HEK293 (cell line): ENCODE measurements around the gene TMEM161B.

Experiments used
- CTCF ChIA-PET: fragments of 350-600 bp; formaldehyde crosslinking; extraction: SDS; loops from one replicate; lab custom pipeline; 2021; ENCODE audit warnings: antibody characterized with exemption; lab: Yijun Ruan, JAX
- POLR2A ChIA-PET: fragments of 300-600 bp; formaldehyde crosslinking; extraction: SDS; loops from one replicate; lab custom pipeline; 2020; ENCODE audit warnings: antibody characterized with exemption, inconsistent platforms; lab: Yijun Ruan, JAX
- H3K27ac ChIP-seq: fragments of 200-500 bp; sonication (Bioruptor generic); 2 replicates; pipeline ENCODE4 v1.5.1; 2014; ENCODE audit warnings: low read depth, low read length, control low read depth, inconsistent platforms; ENCODE audit errors: extremely low read depth
- H3K36me3 ChIP-seq, 2 experiments: fragments of 200-500 bp in 1 of 2; sonication (Bioruptor generic) in 1 of 2; 1 replicate in 1 of 2; 2 replicates in 1 of 2; pipeline ENCODE4 v1.5.1; 2014 to 2017; ENCODE audit warnings: inconsistent platforms in 2 of 2, low read length in 2 of 2; ENCODE audit not compliant: control insufficient read depth in 2 of 2, insufficient read depth in 1 of 2
- H3K4me1 ChIP-seq: fragments of 200-500 bp; sonication (Bioruptor generic); 2 replicates; pipeline ENCODE4 v1.5.1; 2014; ENCODE audit warnings: mild to moderate bottlenecking, low read length, inconsistent platforms; ENCODE audit not compliant: control insufficient read depth, insufficient read depth
- H3K4me3 ChIP-seq: 2 replicates; pipeline ENCODE4 v1.5.1; 2011; ENCODE audit warnings: low read depth, mild to moderate bottlenecking, control low read depth, low read length, moderate library complexity
- H3K9me3 ChIP-seq: fragments of 200-500 bp; sonication (Bioruptor generic); 2 replicates; pipeline ENCODE4 v1.5.1; 2014; ENCODE audit warnings: low read depth, low read length, inconsistent platforms; ENCODE audit not compliant: control insufficient read depth, insufficient read depth
- HOXD13 ChIP-seq: sonication (generic); formaldehyde crosslinking; IDR thresholded peaks from 2 replicates; pipeline ENCODE4 v1.8.0; 2022; ENCODE audit warnings: missing genetic modification reagents, borderline replicate concordance
- MYNN ChIP-seq: fragments of 450-650 bp; formaldehyde crosslinking; IDR thresholded peaks from 2 replicates; pipeline ENCODE4 v1.5.1; 2016; ENCODE audit warnings: missing biosample characterization, missing genetic modification characterization, borderline replicate concordance
- PRDM4 ChIP-seq: fragments of 450-650 bp; formaldehyde crosslinking; IDR thresholded peaks from 2 replicates; pipeline ENCODE4 v1.5.1; 2017; ENCODE audit warnings: missing biosample characterization, missing genetic modification characterization
- TCF7L2 ChIP-seq: IDR thresholded peaks from 2 replicates; pipeline ENCODE4 v1.6.1; 2011; ENCODE audit warnings: low read depth, mild to moderate bottlenecking, inconsistent platforms, low read length, moderate library complexity, borderline replicate concordance
- ZBTB1 ChIP-seq: fragments of 450-650 bp; formaldehyde crosslinking; IDR thresholded peaks from 2 replicates; pipeline ENCODE4 v1.5.1; 2016; ENCODE audit warnings: missing biosample characterization, missing genetic modification characterization
- ZBTB11 ChIP-seq: fragments of 450-650 bp; formaldehyde crosslinking; conservative IDR thresholded peaks from 2 replicates; pipeline ENCODE4 v1.5.1; 2016; ENCODE audit warnings: low read depth, missing biosample characterization, missing genetic modification characterization
- ZBTB21 ChIP-seq: fragments of 450-650 bp; formaldehyde crosslinking; IDR thresholded peaks from 2 replicates; pipeline ENCODE4 v1.5.1; 2017; ENCODE audit warnings: missing biosample characterization, missing genetic modification characterization
- ZNF140 ChIP-seq: fragments of 450-650 bp; formaldehyde crosslinking; IDR thresholded peaks from 2 replicates; pipeline ENCODE4 v1.5.1; 2016; ENCODE audit warnings: missing biosample characterization, missing genetic modification characterization
- ZNF16 ChIP-seq: fragments of 450-650 bp; formaldehyde crosslinking; IDR thresholded peaks from 2 replicates; pipeline ENCODE4 v1.5.1; 2016; ENCODE audit warnings: low read depth, missing biosample characterization, missing genetic modification characterization
- ZNF175 ChIP-seq: fragments of 450-650 bp; formaldehyde crosslinking; IDR thresholded peaks from 2 replicates; pipeline ENCODE4 v1.5.1; 2016; ENCODE audit warnings: missing biosample characterization, missing genetic modification characterization
- ZNF221 ChIP-seq: fragments of 450-650 bp; formaldehyde crosslinking; IDR thresholded peaks from 2 replicates; pipeline ENCODE4 v1.5.1; 2017; ENCODE audit warnings: missing biosample characterization, missing genetic modification characterization, borderline replicate concordance
- ZNF248 ChIP-seq: fragments of 450-650 bp; formaldehyde crosslinking; IDR thresholded peaks from 2 replicates; pipeline ENCODE4 v1.5.1; 2017; ENCODE audit warnings: missing biosample characterization, missing genetic modification characterization
- ZNF341 ChIP-seq: fragments of 450-650 bp; formaldehyde crosslinking; IDR thresholded peaks from 2 replicates; pipeline ENCODE4; 2016; ENCODE audit warnings: low read depth, missing biosample characterization, missing genetic modification characterization
- ZNF350 ChIP-seq: fragments of 450-650 bp; formaldehyde crosslinking; IDR thresholded peaks from 2 replicates; pipeline ENCODE4 v1.5.0; 2017; ENCODE audit warnings: missing biosample characterization, mild to moderate bottlenecking, missing genetic modification characterization
- ZNF391 ChIP-seq: fragments of 450-650 bp; formaldehyde crosslinking; IDR thresholded peaks from 2 replicates; pipeline ENCODE4 v1.5.1; 2016; ENCODE audit warnings: low read depth, missing biosample characterization, missing genetic modification characterization, borderline replicate concordance
- ZNF501 ChIP-seq: fragments of 450-650 bp; formaldehyde crosslinking; IDR thresholded peaks from 2 replicates; pipeline ENCODE4 v1.5.1; 2016; ENCODE audit warnings: missing biosample characterization, missing genetic modification characterization
- ZNF544 ChIP-seq: fragments of 450-650 bp; formaldehyde crosslinking; IDR thresholded peaks from 2 replicates; pipeline ENCODE4 v1.5.0; 2017; ENCODE audit warnings: missing biosample characterization, missing genetic modification characterization
- ZNF548 ChIP-seq: fragments of 450-650 bp; formaldehyde crosslinking; IDR thresholded peaks from 2 replicates; pipeline ENCODE4 v1.5.1; 2016; ENCODE audit warnings: missing biosample characterization, missing genetic modification characterization
- ZNF624 ChIP-seq: fragments of 450-650 bp; formaldehyde crosslinking; IDR thresholded peaks from 2 replicates; pipeline ENCODE4 v1.5.1; 2017; ENCODE audit warnings: missing biosample characterization, missing genetic modification characterization
- ZNF658 ChIP-seq: fragments of 450-650 bp; formaldehyde crosslinking; IDR thresholded peaks from 2 replicates; pipeline ENCODE4; 2016; ENCODE audit warnings: missing biosample characterization, missing genetic modification characterization
- ZNF692 ChIP-seq: fragments of 450-650 bp; formaldehyde crosslinking; IDR thresholded peaks from 2 replicates; pipeline ENCODE4 v1.5.1; 2016; ENCODE audit warnings: missing biosample characterization, missing genetic modification characterization

TMEM161B gene

GRCh38 chr5:88245893-88246244, 22.8 kb downstream of the TMEM161B start:
- ChIA-PET POLR2A (no interaction called here), CTCF (no interaction called here)
- TF ChIP-seq ZNF140 (tag by site-specific recombination) (no peak), MYNN (tag by site-specific recombination) (no peak), ZNF175 (tag by site-specific recombination) (no peak), ZNF624 (tag by site-specific recombination) (no peak), ZNF16 (no peak), ZNF501 (tag by site-specific recombination) (no peak), ZBTB11 (no peak), ZNF548 (tag by site-specific recombination) (no peak), ZNF692 (tag by site-specific recombination) (no peak), PRDM4 (tag by site-specific recombination) (no peak), ZBTB1 (tag by site-specific recombination) (no peak), ZNF341 (tag by site-specific recombination) (no peak), ZNF658 (tag by site-specific recombination) (no peak), ZNF248 (tag by site-specific recombination) (no peak), HOXD13 (no peak)
- Histone ChIP-seq H3K4me3 (no peak overlapping the region), H3K4me1 (peaks cover 19% of the 10 kb centered on the region), H3K9me3 (no peaks in the 10 kb centered on the region), H3K27ac (no peak overlapping the region), H3K36me3 (no peaks in the 10 kb centered on the region)

GRCh38 chr5:88245241-88245892, 23.3 kb downstream of the TMEM161B start:
- Histone ChIP-seq H3K4me1 (peaks cover 19% of the 10 kb centered on the region), H3K27ac (no peak overlapping the region)
- POLR2A ChIA-PET = no interaction called here

More at GRCh38 chr5:88245241-88245892, 23.3 kb downstream of the TMEM161B start:
- TF ChIP-seq ZNF350 (tag by site-specific recombination) (no peak), ZNF391 (tag by site-specific recombination) (no peak), TCF7L2 (no peak), ZBTB21 (no peak), ZNF544 (tag by site-specific recombination) (no peak), ZNF221 (tag by site-specific recombination) (no peak)
- Histone ChIP-seq H3K9me3 (no peaks in the 10 kb centered on the region), H3K36me3 (no peaks in the 10 kb centered on the region), H3K4me3 (no peak overlapping the region)
- CTCF ChIA-PET = interaction anchor here (1.8 kb wide), 1 partner anchor 12 kb away, joined by 3 read pairs; no protein-coding TSS in a partner anchor
